Mucosa of rectum (tissue), 2 donors: Measurements from ENCODE around the gene BCL2L11.

Experiments used
- H3K27ac ChIP-seq, 2 donors: one replicate each; pipeline ENCODE4 v1.7.0; 2013; ENCODE audit warnings: inconsistent platforms in 2 of 2, low read depth in 2 of 2, low read length in 2 of 2
- H3K27me3 ChIP-seq, 2 donors: one replicate each; pipeline ENCODE4 v1.7.0; 2013; ENCODE audit warnings: low read length in 2 of 2; ENCODE audit not compliant: control insufficient read depth in 2 of 2, insufficient read depth in 2 of 2
- H3K36me3 ChIP-seq, 2 donors: one replicate each; pipeline ENCODE4 v1.7.0; 2013; ENCODE audit warnings: low read length in 2 of 2; ENCODE audit not compliant: control insufficient read depth in 2 of 2, insufficient read depth in 2 of 2
- H3K4me1 ChIP-seq, 2 donors: one replicate each; pipeline ENCODE4 v1.7.0; 2013; ENCODE audit warnings: low read length in 2 of 2, mild to moderate bottlenecking in 1 of 2; ENCODE audit not compliant: control insufficient read depth in 2 of 2, insufficient read depth in 2 of 2
- H3K4me3 ChIP-seq, 2 donors: one replicate each; pipeline ENCODE4 v1.7.0; 2013; ENCODE audit warnings: low read length in 2 of 2
- H3K9ac ChIP-seq, 2 donors: one replicate each; pipeline ENCODE4 v1.7.0; 2013; ENCODE audit warnings: low read length in 2 of 2, low read depth in 1 of 2, mild to moderate bottlenecking in 1 of 2
- H3K9me3 ChIP-seq, 2 donors: one replicate each; pipeline ENCODE4 v1.7.0; 2013; ENCODE audit warnings: low read length in 2 of 2; ENCODE audit not compliant: control insufficient read depth in 2 of 2
- donor health status: healthy.
- donor health status: Normal muscosa, but diverticular disease.

BCL2L11 gene

DNA sequence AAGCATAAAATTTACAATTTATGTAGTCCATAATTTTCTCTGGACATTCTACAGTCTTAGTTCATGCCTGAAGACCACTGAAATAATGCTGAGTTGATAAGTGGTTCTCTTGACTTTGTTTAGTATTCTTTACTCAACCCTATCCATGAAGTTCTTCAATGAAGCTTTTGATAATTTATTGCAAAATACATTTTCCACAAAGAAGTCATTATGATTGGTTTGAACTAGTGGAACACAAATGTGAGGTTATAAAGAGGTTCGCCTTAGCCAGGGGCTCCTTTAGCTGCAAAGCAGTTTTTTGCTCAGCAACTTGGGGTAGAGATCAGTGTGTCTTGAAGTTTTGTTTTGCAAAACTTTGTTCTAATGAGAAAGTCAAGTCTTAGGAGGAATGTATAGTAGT lies 5.9 kb downstream of the BCL2L11 start:
- no peaks in the 10 kb centered on the region for H3K27me3 ChIP-seq
- no peak overlapping the region for H3K27ac ChIP-seq
- H3K36me3 ChIP-seq = peaks cover 46 to 47% of the 10 kb centered on the region in 2 donors
- peaks cover 5 to 8% of the 10 kb centered on the region in 2 donors for H3K4me1 ChIP-seq
- H3K4me3 ChIP-seq = no peak overlapping the region
- no peaks in the 10 kb centered on the region for H3K9me3 ChIP-seq
- no peak overlapping the region for H3K9ac ChIP-seq

DNA sequence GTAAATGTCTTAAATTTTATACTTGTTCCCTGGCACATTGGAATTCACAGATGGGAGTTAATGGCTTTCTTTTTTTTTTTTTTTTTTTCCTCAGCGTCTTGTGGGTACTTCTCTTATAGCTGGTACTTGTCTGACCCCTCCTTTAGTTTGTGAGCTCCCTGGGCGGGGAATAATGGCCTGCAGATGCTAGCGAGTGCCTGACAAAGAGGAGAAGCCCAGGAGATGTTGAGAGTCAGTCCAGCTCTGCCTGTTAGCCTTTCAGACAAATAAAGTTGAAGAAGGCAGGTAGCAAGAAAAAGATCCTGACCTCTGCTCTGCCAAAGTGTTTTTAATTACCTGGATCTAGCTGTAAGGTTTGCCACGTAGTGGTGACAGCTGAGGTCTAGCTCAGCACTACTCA lies 6.6 kb downstream of the BCL2L11 start:
- peaks cover 0 to 3% of the 10 kb centered on the region in 2 donors for H3K4me1 ChIP-seq
- H3K4me3 ChIP-seq = no peak overlapping the region
- H3K9ac ChIP-seq = no peak overlapping the region
- H3K27ac ChIP-seq = no peak overlapping the region
- H3K36me3 ChIP-seq = peaks cover 47 to 50% of the 10 kb centered on the region in 2 donors
- H3K27me3 ChIP-seq = no peaks in the 10 kb centered on the region
- H3K9me3 ChIP-seq = no peaks in the 10 kb centered on the region

DNA sequence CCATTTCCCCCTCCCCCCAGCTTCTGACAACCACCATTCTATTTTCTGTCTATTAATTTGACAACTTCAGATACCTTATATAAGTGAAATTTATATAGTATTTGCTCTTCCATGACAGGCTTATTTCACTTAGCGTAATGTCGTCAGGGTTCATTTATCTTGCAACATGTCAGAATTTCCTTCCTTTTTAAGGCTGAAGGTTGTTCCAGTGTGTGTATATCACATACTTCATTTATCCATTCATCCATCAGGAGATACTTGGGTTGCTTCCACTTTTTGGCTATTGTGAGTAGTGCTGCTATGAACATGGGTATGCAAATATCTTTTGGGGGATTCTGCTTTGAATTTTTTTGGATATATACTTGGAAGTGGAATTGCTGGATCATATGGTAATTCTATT lies 7.4 kb downstream of the BCL2L11 start:
- H3K27ac ChIP-seq = no peak overlapping the region
- no peaks in the 10 kb centered on the region for H3K27me3 ChIP-seq
- peaks cover 47 to 50% of the 10 kb centered on the region in 2 donors for H3K36me3 ChIP-seq
- peaks cover 0 to 3% of the 10 kb centered on the region in 2 donors for H3K4me1 ChIP-seq
- H3K4me3 ChIP-seq = no peak overlapping the region
- no peak overlapping the region for H3K9ac ChIP-seq
- H3K9me3 ChIP-seq = no peaks in the 10 kb centered on the region

DNA sequence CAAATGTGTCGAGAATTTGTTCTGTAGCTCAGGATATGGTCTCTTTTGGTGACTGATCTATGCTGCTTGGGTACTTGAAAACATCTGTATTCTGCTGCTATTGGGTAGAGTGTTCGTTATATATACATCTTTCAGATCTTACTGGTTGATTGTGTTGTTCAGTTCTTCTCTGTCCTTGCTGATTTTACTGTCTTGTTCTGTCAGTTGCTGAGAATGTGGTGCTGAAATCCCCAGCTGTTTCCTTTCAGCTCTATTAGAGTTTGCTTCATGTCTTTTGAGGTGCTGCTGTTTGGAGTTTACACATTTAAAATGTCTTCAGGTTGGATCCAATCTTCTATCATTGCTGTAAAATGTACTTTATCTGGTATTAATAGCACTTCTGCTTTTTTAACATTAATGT lies 12.9 kb downstream of the BCL2L11 start:
- Histone ChIP-seq H3K4me3 (no peak overlapping the region), H3K36me3 (peaks cover 28 to 32% of the 10 kb centered on the region in 2 donors), H3K9ac (no peak overlapping the region), H3K9me3 (no peaks in the 10 kb centered on the region), H3K27ac (no peak overlapping the region), H3K4me1 (no peaks in the 10 kb centered on the region), H3K27me3 (no peaks in the 10 kb centered on the region)

DNA sequence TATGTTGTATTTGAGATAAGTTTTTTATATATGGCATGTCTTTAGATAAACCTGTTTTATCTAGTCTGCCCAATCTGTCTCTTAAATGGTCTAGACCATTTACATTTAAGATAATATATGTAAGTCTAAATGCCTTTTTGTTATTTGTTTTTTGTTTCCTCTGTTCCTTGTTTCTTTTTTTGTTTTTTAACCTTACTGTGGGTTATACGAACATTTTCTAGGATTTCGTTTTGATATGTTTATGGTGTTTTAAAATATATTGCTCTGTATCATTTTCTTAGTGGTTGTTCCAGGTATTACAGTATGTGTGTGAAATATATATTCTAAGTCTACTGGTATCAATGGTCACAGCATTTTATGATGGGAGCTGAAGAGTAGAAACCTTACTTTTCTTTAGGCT lies 13.3 kb downstream of the BCL2L11 start:
- Histone ChIP-seq H3K9ac (no peak overlapping the region), H3K36me3 (peaks cover 24 to 32% of the 10 kb centered on the region in 2 donors), H3K9me3 (no peaks in the 10 kb centered on the region), H3K27me3 (no peaks in the 10 kb centered on the region), H3K4me3 (no peak overlapping the region), H3K4me1 (no peaks in the 10 kb centered on the region), H3K27ac (no peak overlapping the region)

- Histone ChIP-seq H3K4me1 (peaks cover 0 to 5% of the 10 kb centered on the region in 2 donors), H3K9ac (no peak overlapping the region), H3K4me3 (no peak overlapping the region), H3K27me3 (no peaks in the 10 kb centered on the region), H3K27ac (no peak overlapping the region), H3K9me3 (no peaks in the 10 kb centered on the region), H3K36me3 (peaks cover 28 to 33% of the 10 kb centered on the region in 2 donors)
Measured at GRCh38 chr2:111135237-111135909, 14.7 kb downstream of the BCL2L11 start.

DNA sequence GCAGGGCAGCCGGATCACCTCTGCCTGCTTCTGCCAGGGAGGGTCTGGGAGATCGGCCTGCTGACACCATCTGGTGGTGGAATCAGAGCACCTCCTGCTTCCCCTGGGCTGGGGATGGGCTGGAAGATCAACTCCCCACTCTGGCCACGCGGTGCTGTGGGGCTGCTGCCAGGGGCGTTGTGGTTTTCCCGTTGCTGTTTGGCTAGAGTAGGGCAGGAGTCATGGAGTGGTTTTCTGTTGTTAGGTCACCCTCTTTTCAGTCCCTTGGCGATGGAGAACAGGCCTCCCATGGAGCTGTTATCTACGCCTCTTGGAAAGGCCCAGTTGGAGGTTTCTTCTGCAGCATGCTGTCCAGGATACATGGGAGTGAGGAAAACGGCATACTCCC lies 15.2 kb downstream of the BCL2L11 start:
- peaks cover 0 to 5% of the 10 kb centered on the region in 2 donors for H3K4me1 ChIP-seq
- H3K4me3 ChIP-seq = no peak overlapping the region
- no peaks in the 10 kb centered on the region for H3K9me3 ChIP-seq
- peaks cover 28 to 33% of the 10 kb centered on the region in 2 donors for H3K36me3 ChIP-seq
- no peaks in the 10 kb centered on the region for H3K27me3 ChIP-seq
- no peak overlapping the region for H3K9ac ChIP-seq
- H3K27ac ChIP-seq = no peak overlapping the region

- no peak overlapping the region for H3K4me3 ChIP-seq
- H3K27me3 ChIP-seq = no peaks in the 10 kb centered on the region
- no peak overlapping the region for H3K27ac ChIP-seq
- H3K4me1 ChIP-seq = peaks cover 0 to 5% of the 10 kb centered on the region in 2 donors
- H3K9me3 ChIP-seq = no peaks in the 10 kb centered on the region
- H3K9ac ChIP-seq = no peak overlapping the region
- H3K36me3 ChIP-seq = peaks cover 27 to 39% of the 10 kb centered on the region in 2 donors
Measured at GRCh38 chr2:111138839-111139238, 18.1 kb downstream of the BCL2L11 start.

GRCh38 chr2:111139637-111140317 lies 19.1 kb downstream of the BCL2L11 start:
- no peak overlapping the region for H3K27ac ChIP-seq
- peaks cover 0 to 5% of the 10 kb centered on the region in 2 donors for H3K4me1 ChIP-seq
- H3K36me3 ChIP-seq = peaks cover 29 to 39% of the 10 kb centered on the region in 2 donors
- H3K27me3 ChIP-seq = no peaks in the 10 kb centered on the region
- H3K4me3 ChIP-seq = no peak overlapping the region
- no peaks in the 10 kb centered on the region for H3K9me3 ChIP-seq
- no peak overlapping the region for H3K9ac ChIP-seq

GRCh38 chr2:111140815-111141214 lies 20.1 kb downstream of the BCL2L11 start:
- Histone ChIP-seq H3K9ac (no peak overlapping the region), H3K9me3 (no peaks in the 10 kb centered on the region), H3K27me3 (no peaks in the 10 kb centered on the region), H3K4me3 (no peak overlapping the region), H3K27ac (no peak overlapping the region), H3K36me3 (peaks cover 28 to 40% of the 10 kb centered on the region in 2 donors), H3K4me1 (peaks cover 0 to 5% of the 10 kb centered on the region in 2 donors)
